ENCODE results near the gene OCEL1.

OCEL1 gene

DNA sequence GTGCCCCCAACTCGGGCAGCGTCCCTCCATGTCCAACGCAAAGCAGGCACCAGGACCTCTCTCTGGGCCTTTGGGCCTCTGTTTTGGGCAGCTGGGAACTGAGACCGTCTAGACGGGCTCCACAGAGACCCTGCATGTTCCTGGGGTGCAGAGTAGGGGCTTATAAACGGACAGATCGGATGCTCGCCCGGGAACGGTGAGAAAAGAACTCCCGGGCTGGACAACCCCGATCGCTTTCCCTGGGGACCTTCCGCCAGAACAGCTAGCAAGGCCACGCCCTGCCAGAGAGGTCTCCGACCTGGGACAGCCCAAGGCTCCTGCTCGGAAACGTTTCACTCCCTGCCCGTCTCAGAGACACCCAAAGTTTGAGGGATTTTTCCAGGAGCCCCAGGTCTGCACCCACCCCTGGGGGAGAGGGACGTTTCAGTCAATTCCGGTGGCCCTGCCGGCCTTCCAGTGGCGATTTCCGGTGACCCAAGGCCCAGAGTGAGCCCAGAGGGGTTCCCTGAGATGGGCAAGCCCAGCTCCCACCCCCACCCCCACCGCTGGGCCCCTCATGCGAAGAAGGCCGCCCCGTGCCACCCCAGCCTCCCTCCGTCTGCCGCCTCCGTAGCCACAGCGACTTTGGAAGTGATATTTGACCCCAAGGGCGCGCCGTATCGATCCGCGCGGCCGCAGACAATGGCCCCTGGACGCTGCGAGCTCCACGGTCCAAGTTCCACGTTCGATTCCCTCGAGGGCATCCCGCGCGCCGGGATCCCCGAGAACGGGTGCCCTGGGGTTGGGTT, 18.0 kb downstream of the OCEL1 start:
- no peak for ATAC-seq
- H3K4me1 Mint-ChIP-seq, result peaks cover 22% of the 10 kb centered on the region

DNA sequence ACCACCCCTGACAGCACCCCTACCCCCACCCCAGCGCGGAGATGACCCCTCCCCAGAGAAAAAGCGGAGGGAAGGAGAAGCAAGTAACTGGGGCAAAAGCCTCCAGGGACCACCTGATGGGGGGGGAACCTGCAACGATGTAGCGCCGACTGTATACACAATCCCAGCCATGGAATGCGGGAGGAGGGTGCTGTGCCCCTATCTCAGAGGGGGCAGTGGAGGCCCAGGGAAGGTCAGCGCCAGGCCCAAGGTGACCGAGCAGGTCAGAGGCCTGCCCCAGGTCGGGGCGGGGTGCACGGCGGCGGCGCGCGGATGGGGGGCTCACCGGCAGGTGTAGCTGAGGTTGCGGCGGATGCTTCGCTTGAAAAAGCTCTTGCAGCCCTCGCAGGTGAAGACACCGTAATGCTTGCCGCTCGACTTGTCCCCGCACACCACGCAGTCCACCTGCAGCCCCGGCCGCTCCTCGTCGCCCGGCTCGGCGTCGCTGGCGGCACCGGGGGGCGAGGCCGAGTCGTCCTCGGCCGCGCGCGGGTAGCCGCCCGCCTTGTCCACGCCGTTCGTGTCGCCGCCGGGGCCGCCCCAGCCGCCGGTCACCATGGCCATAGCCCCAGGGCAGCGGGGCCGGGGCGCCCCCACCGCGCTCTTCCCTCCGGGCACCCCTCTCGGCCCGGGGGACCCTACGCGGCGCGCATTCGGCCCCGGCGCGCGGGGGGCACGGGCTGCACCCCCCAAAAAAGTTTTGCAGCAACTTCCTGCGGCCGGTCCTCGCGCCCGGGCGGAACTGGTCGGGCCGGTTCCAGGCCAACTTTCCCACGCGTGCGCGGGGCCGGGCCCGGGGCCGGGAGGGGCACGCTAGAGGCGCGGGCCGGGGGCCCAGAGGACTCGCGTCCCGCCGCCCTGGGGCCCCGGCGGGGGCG, 18.9 kb downstream of the OCEL1 start:
- Mint-ChIP-seq H3K4me1 (peaks cover 22% of the 10 kb centered on the region), H3K9me3 (no peaks in the 10 kb centered on the region), H3K27ac (no peak overlapping the region), H3K4me3 (peak overlapping the region; percentile 62), H3K36me3 (peaks cover 6% of the 10 kb centered on the region)
- DNase-seq (ENCODE audit: low spot score in 2 of 2) (no peak), ATAC-seq (peak; percentile 3)

More for the DNA sequence above, 18.0 kb downstream of the OCEL1 start:
- peak overlapping the region; percentile 62 for H3K4me3 Mint-ChIP-seq
- H3K27ac Mint-ChIP-seq, result peak overlapping the region; percentile 50
- peaks cover 6% of the 10 kb centered on the region for H3K36me3 Mint-ChIP-seq
- DNase-seq (ENCODE audit: low spot score in 2 of 2), result no peak
- no peaks in the 10 kb centered on the region for H3K9me3 Mint-ChIP-seq

DNA sequence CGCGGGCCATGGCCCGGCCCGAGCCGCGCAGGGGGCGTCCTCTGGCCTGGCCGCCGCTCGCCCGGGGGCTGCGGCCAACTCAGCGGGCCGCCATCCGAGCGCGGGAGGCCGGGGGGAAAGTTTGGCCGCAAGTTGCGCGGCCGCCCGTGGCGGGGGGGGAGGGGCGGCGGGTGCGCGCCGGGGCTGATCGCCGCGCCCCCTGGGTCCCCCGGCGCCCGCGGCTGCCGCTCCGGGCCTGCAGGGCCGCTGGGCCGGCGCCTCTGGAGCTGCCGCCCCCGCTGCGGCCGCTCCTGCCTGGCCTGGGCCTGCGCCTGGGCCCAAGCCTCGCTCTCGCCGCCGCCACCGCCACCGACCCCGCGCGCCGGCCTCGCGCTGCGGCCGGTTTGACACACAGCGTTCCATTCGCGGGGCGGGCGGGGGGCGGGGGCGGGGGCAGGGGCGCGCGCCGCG, 19.5 kb downstream of the OCEL1 start, which contains the start of gene NR2F6:
TSS of gene NR2F6 (minus strand) at position 385 of the 450 bp plus-strand sequence. CDS start 699 bp downstream, outside the sequence.
- no peak for ATAC-seq
- Mint-ChIP-seq H3K27ac (peak within 1 kb of the TSS; percentile 74), H3K4me1 (peaks cover 22% of the 10 kb centered on the region), H3K9me3 (no peaks in the 10 kb centered on the region), H3K36me3 (peaks cover 6% of the 10 kb centered on the region), H3K4me3 (peak within 1 kb of the TSS; percentile 79)
- peak in 1 of 2 donors; percentile 75 for DNase-seq (ENCODE audit: low spot score in 2 of 2)

DNA sequence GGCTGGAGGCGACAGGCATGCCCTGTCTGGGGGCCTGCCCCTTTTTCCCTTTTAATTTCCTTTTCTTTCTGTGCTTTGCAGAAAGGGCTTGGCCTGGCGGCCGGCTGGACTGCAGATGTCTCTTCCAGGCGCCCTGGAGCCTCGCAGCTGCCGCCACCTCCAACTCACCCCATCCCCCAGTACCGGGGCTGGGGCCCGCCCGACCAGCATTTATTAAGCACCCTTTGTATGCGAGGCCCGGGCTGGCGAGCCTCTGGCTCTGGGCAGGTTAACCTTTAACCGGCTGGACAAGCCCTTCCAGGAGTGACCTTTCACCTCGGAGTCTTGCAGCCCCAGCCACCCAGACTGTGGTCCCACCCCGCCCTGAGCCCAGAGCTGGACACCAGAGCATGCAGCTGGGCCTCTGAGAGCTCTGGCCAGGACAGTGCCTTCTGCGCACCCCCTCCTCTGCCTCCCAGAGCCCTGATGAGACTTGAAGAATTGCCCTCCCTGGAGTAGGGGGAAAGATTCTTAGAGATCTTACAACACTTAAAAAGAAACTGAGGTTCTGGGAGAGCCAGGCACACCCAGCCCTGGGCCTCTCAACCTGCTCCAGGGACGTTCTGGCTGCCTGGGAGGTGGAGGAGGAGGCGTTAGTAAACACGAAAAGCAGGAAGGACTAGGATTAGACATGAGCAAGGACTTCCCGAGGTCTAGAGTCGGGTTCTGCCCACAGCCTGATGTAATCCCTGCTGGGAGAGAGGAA, 20.8 kb downstream of the OCEL1 start:
- ATAC-seq, result no peak
- Mint-ChIP-seq H3K27ac (peak overlapping the region; percentile 74), H3K9me3 (no peaks in the 10 kb centered on the region), H3K4me3 (peak overlapping the region; percentile 79), H3K36me3 (peaks cover 6% of the 10 kb centered on the region), H3K4me1 (peaks cover 22% of the 10 kb centered on the region)
- DNase-seq (ENCODE audit: low spot score in 2 of 2), result no peak

DNA sequence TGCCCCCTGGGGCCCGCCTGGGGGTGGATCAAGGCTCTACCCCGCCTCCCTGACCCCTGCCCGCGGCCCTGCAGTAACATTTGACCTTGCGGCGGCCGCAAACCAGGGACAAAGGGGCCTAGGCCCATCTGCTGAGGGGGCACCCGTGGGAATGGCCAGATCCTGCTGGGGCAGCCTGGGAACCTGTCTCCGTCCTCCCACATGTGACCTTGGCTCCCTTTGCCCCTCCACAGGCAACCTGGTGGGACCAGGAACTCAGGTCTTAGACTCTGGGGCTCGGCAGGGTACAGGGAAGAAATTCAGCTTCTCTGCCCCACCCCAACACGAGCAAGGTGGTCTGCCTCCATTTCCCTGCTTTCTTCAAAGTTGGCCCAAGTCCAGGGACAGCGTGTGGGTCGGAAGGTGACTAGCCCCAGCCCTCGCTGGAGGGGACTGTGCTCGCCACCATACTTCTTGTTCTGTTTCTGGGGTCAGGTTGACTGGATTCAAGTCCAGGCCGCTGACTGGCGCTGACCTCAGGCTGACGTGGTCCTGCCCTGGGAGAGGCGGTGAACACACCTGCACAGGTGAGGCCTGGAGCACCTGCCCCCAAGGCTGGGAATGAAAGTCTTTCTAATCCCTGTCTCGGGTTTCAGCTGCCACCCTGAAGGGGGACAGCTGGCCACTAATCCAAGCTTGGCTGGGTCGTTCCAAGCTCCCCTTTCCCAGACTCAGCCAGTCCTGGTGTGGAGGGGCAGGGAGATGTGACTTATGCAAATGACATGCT, 22.2 kb downstream of the OCEL1 start:
- no peak for ATAC-seq
- no peak overlapping the region for H3K27ac Mint-ChIP-seq
- no peak overlapping the region for H3K4me3 Mint-ChIP-seq
- no peak for DNase-seq (ENCODE audit: low spot score in 2 of 2)
- peaks cover 16% of the 10 kb centered on the region for H3K4me1 Mint-ChIP-seq
- H3K36me3 Mint-ChIP-seq, result peaks cover 6% of the 10 kb centered on the region
- no peaks in the 10 kb centered on the region for H3K9me3 Mint-ChIP-seq

DNA sequence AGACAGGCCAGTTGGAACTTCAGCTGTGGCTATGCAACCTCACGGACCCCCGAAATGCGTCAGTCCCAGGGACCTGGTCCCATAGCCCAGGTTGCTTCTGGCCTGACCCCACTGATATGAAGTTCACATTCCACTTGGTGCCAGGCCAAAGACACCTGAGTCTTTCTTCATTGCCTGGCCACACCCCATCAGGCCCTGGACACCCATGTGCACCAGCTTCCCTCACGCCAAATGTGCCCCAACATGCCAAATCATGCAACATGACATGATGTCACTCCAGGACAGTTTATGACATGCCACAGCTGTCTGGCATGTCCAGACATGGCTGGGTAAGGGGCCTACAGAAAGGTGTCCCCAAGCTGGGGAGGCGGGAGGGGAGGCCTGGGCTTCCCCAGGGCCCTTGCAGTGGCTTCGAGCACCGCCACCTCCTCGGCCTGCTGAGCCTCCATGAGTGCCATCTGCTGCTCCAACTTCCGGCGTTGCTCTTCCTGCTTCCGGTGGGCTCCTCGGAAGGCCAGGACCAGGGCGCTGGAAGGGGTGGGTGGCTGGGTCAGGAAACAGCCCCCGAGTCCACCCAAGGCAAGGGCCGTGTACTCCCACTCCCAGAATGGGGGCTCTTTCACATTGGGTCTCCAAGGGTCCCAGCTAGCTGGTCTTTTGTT, 24.0 kb downstream of the OCEL1 start:
- Mint-ChIP-seq H3K9me3 (no peaks in the 10 kb centered on the region), H3K36me3 (peaks cover 6% of the 10 kb centered on the region), H3K4me1 (peaks cover 15% of the 10 kb centered on the region), H3K27ac (no peak overlapping the region), H3K4me3 (no peak overlapping the region)
- ATAC-seq (no peak), DNase-seq (ENCODE audit: low spot score in 2 of 2) (no peak)

DNA sequence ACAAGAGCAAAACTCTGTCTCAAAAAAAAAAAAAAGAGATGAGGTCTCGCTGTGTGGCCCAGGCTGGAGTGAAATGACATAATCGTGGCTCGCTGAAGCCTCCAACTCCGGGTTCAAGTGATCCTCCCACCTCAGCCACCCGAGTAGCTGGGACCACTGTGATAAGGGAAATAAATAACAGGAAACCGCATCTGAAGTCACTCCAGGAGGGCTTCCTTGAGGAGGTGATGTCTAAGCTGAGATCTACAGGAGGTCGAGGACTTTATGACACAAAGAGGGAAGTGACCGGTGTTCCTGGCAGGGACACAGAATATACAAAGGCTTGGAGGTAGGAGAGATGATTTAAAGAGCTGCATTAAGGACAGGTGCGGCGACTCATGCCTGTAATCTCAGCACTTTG, 28.6 kb downstream of the OCEL1 start:
- Mint-ChIP-seq H3K27ac (no peak overlapping the region), H3K36me3 (no peaks in the 10 kb centered on the region), H3K9me3 (no peaks in the 10 kb centered on the region), H3K4me1 (no peaks in the 10 kb centered on the region), H3K4me3 (no peak overlapping the region)
- DNase-seq (ENCODE audit: low spot score in 2 of 2), result no peak
- no peak for ATAC-seq

DNA sequence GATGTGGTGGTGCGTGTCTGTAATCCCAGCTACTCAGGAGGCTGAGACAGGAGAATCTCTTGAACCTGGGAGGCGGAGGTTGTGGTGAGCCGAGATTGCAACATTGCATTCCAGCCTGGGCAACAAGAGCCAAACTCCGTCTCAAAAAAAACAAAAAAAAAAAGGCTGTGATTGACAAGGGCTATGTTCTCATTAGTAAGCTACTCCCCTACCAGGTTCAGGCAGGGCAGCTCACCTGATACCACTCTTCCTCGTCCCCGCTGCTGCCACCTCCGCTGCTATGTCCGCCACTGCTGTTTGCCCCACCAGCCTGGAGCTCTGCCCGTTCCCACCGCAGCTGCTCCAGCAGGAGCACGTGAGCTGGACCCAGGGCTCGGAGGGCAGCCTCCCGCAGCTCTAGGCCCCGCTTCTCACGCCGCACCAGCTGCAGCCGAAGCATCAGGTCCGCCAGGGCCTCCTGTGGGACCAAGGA, 29.2 kb downstream of the OCEL1 start:
- Mint-ChIP-seq H3K9me3 (no peaks in the 10 kb centered on the region), H3K27ac (no peak overlapping the region), H3K4me1 (no peaks in the 10 kb centered on the region), H3K4me3 (no peak overlapping the region), H3K36me3 (no peaks in the 10 kb centered on the region)
- ATAC-seq, result no peak
- DNase-seq (ENCODE audit: low spot score in 2 of 2), result no peak

DNA sequence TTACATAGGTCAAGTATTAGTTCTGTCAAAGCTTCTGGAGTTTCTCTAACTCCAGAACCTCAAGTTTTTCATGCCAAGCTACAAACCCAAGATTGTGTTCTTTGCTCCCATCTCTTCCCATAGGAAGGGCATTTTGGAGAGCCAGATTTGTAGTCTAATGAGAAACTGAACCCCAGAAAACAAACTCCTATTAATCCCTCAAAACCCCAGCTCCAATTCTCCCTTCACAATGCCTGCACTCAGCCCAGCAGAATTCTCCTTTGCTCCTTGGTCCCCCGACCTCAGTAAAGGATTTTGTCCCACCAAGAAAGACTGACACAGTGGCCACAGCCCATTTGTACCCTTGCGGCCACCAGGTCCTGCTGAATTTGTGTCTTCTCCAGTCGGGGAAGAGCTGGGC, 30.1 kb downstream of the OCEL1 start:
- Mint-ChIP-seq H3K36me3 (no peaks in the 10 kb centered on the region), H3K4me1 (peaks cover 7% of the 10 kb centered on the region), H3K9me3 (no peaks in the 10 kb centered on the region), H3K4me3 (no peak overlapping the region), H3K27ac (no peak overlapping the region)
- no peak for ATAC-seq
- no peak for DNase-seq (ENCODE audit: low spot score in 2 of 2)

DNA sequence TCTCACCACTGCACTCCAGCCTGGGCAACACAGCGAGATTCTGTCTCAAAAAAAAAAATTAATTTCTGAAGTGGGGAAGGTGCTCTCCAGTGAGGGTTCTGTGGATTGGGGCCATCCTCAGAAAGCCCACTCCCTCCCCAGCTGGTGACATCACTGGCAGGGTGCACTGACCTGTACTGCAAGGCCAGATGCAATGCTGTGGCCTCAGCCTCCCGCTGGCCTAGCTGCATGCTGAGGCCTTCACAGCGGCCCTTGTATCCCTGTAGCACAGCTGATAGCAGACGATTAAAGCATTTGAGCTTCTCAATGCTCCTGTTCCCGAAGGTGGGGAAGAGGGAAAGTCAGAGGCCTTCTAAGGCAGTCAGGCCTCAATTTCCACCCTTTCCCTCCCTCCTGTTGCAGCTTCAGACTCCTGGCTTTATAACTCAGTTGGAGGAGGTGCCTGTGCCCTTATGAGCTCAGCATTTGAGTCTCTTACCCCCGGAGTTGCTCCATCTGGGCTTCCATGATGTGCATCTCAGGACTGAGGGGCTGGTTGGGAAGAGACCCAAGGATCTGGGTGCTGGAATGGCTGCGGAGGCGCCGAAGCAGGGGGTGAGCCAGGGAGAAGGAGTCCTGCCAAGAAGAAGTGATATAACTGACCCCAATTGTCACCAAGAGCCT, 33.2 kb downstream of the OCEL1 start:
- ATAC-seq (no peak), DNase-seq (ENCODE audit: low spot score in 2 of 2) (no peak)
- Mint-ChIP-seq H3K27ac (no peak overlapping the region), H3K4me1 (peaks cover 9% of the 10 kb centered on the region), H3K9me3 (no peaks in the 10 kb centered on the region), H3K36me3 (no peaks in the 10 kb centered on the region), H3K4me3 (no peak overlapping the region)

DNA sequence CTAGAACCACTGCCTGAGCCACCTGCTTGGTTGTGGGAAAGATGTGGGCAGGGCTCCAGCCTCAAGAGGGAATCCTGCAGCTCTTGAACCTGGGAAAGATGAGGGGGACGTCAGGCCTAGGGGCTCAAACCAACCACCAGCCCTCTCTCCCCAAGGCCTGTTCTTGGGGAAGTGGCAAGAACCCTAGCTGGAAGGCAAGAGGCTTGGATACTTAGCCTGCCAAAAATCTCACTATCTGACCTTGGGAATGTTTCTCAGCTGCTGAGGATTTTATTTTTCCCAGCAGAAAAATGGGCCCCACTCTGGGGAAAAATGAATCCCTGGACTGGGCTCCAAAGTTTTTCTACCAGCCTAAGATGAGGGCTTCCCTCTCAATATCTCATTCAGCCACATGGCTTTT, 33.9 kb downstream of the OCEL1 start:
- ATAC-seq (no peak), DNase-seq (ENCODE audit: low spot score in 2 of 2) (no peak)
- peaks cover 4% of the 10 kb centered on the region for H3K36me3 Mint-ChIP-seq
- H3K27ac Mint-ChIP-seq, result no peak overlapping the region
- no peaks in the 10 kb centered on the region for H3K9me3 Mint-ChIP-seq
- peaks cover 13% of the 10 kb centered on the region for H3K4me1 Mint-ChIP-seq
- no peak overlapping the region for H3K4me3 Mint-ChIP-seq

DNA sequence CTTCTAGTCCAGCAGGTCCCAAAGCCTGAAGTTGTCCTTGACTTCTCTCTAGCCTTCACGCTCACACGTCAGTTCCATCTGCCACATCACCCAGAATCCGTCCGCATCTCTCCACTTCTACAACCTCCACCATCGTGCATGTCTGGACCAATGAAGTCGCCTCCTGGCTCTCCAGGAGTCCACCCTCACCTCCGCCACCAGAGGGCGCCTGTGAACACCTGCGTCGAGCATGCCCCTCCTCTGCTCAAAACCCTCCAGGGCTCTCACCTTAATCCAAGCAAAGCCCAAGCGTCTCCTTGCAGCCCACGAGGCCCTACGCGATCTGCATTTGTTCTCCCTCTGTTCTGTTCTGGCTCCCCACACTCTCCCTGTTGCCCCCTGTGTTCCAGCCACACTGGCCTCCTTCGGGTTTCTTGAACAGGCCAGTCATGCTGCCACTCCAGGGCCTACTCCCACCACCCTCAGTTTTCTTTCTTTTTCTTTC, 34.9 kb downstream of the OCEL1 start:
- ATAC-seq, result peak; percentile 98
- peaks cover 13% of the 10 kb centered on the region for H3K4me1 Mint-ChIP-seq
- H3K36me3 Mint-ChIP-seq, result peaks cover 4% of the 10 kb centered on the region
- peak overlapping the region; percentile 6 for H3K27ac Mint-ChIP-seq
- no peaks in the 10 kb centered on the region for H3K9me3 Mint-ChIP-seq
- DNase-seq (ENCODE audit: low spot score in 2 of 2), result peak; percentile 93 to 94
- no peak overlapping the region for H3K4me3 Mint-ChIP-seq

DNA sequence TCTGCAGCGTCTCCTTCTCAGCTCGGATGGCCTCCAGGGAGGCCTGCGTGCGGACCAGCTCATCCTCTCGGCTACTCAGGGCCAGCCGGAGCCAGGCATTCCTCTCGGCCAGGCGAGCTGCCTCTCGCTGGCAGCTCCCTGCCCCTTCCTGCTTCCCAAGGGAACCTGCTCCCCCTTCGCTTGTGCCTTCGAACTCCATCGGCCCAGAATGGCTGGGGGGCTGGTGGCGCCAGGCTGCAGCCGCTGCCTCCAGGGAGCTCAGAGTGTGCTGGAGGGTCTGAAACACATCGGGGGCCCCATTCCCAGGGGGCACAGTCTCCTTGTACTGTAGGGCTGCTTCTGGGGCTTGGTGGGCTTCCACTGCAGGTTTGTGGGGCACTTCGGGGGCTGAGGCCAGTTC, 36.5 kb downstream of the OCEL1 start:
- Mint-ChIP-seq H3K4me3 (no peak overlapping the region), H3K36me3 (peaks cover 12% of the 10 kb centered on the region), H3K27ac (no peak overlapping the region), H3K9me3 (no peaks in the 10 kb centered on the region), H3K4me1 (peaks cover 22% of the 10 kb centered on the region)
- ATAC-seq (no peak), DNase-seq (ENCODE audit: low spot score in 2 of 2) (no peak)

Data from stimulated activated effector memory CD8-positive, alpha-beta T cell treated with anti-CD3 and anti-CD28 coated beads, Interleukin-12 subunit alpha, Interleukin-12 subunit beta, amount 100 ng/mL, for 72 hours (primary cell).